SK-N-SH treated with all-trans-retinoic acid at 6 μM for 48 hours (cell line): ENCODE measurements around the gene ACBD6.

Source experiments
- ATAC-seq: fragments of 200-7000 bp; cut with Tn5 transposase; 3 replicates; pipeline ENCODE4 v1.9.1; 2020; ENCODE audit warnings: mild to moderate bottlenecking, moderate library complexity
- ARNTL ChIP-seq: fragments of 450-650 bp; formaldehyde crosslinking; IDR thresholded peaks from 2 replicates; pipeline ENCODE4 v1.5.0; 2020; ENCODE audit warnings: low read depth, mild to moderate bottlenecking, moderate library complexity, borderline replicate concordance
- BACH2 ChIP-seq: fragments of 250-450 bp; sonication (Bioruptor Pico); IDR thresholded peaks from 2 replicates; pipeline ENCODE4 v1.9.0; 2021; ENCODE audit warnings: mild to moderate bottlenecking, borderline replicate concordance
- CREB5 ChIP-seq: fragments of 250-450 bp; sonication (Bioruptor Pico); IDR thresholded peaks from 2 replicates; pipeline ENCODE4 v1.5.1; 2020; ENCODE audit warnings: low read depth, mild to moderate bottlenecking, moderate library complexity
- ESRRG ChIP-seq: fragments of 250-450 bp; sonication (Bioruptor Pico); IDR thresholded peaks from 2 replicates; pipeline ENCODE4 v1.6.1; 2021; ENCODE audit warnings: mild to moderate bottlenecking
- GLIS3 ChIP-seq: fragments of 250-450 bp; sonication (Bioruptor Pico); IDR thresholded peaks from 2 replicates; pipeline ENCODE4 v1.5.0; 2020; ENCODE audit warnings: mild to moderate bottlenecking, moderate library complexity
- ISL1 ChIP-seq: fragments of 250-450 bp; sonication (Bioruptor Pico); IDR thresholded peaks from 2 replicates; pipeline ENCODE4 v2.1.2; 2022; ENCODE audit warnings: mild to moderate bottlenecking, moderate library complexity
- OSR1 ChIP-seq: fragments of 250-450 bp; sonication (Bioruptor Pico); IDR thresholded peaks from 2 replicates; pipeline ENCODE4 v1.8.0; 2022; ENCODE audit warnings: moderate library complexity, mild to moderate bottlenecking, inconsistent platforms
- POU6F1 ChIP-seq: fragments of 250-450 bp; sonication (Bioruptor Pico); IDR thresholded peaks from 2 replicates; pipeline ENCODE4 v1.8.0; 2021; ENCODE audit warnings: low read depth, mild to moderate bottlenecking, moderate library complexity, borderline replicate concordance
- PPARA ChIP-seq: fragments of 250-450 bp; sonication (Bioruptor Pico); IDR thresholded peaks from 2 replicates; pipeline ENCODE4 v1.5.0; 2020; ENCODE audit warnings: mild to moderate bottlenecking, borderline replicate concordance
- RARB ChIP-seq: fragments of 250-450 bp; sonication (Bioruptor Pico); IDR thresholded peaks from 2 replicates; pipeline ENCODE4 v1.8.0; 2021; ENCODE audit warnings: mild to moderate bottlenecking, moderate library complexity
- SNAI2 ChIP-seq: fragments of 250-450 bp; sonication (Bioruptor Pico); IDR thresholded peaks from 2 replicates; pipeline ENCODE4 v1.5.0; 2020; ENCODE audit warnings: mild to moderate bottlenecking, moderate library complexity
- TOX ChIP-seq: fragments of 250-450 bp; sonication (Bioruptor Pico); IDR thresholded peaks from 2 replicates; pipeline ENCODE4 v1.8.0; 2021; ENCODE audit warnings: mild to moderate bottlenecking, moderate library complexity, borderline replicate concordance
- ZC3H10 ChIP-seq: fragments of 250-450 bp; sonication (Bioruptor Pico); IDR thresholded peaks from 2 replicates; pipeline ENCODE4 v1.5.1; 2021; ENCODE audit warnings: mild to moderate bottlenecking, moderate library complexity
- ZFP3 ChIP-seq: fragments of 250-450 bp; sonication (Bioruptor Pico); IDR thresholded peaks from 2 replicates; pipeline ENCODE4 v1.5.0; 2020; ENCODE audit warnings: mild to moderate bottlenecking, moderate library complexity
- ZFP30 ChIP-seq: fragments of 450-650 bp; formaldehyde crosslinking; IDR thresholded peaks from 2 replicates; pipeline ENCODE4 v1.5.0; 2022; ENCODE audit warnings: mild to moderate bottlenecking, moderate library complexity
- ZNF70 ChIP-seq: fragments of 450-650 bp; formaldehyde crosslinking; IDR thresholded peaks from 2 replicates; pipeline ENCODE4 v1.5.0; 2020; ENCODE audit warnings: mild to moderate bottlenecking, moderate library complexity
- ZNF8 ChIP-seq: fragments of 450-650 bp; formaldehyde crosslinking; IDR thresholded peaks from 2 replicates; pipeline ENCODE4 v1.5.0; 2020; ENCODE audit warnings: mild to moderate bottlenecking, moderate library complexity
- TF ChIP-seq, protein P1 (sequence below): fragments of 250-450 bp; sonication (Bioruptor Pico); IDR thresholded peaks from 2 replicates; pipeline ENCODE4 v1.5.1; 2021; ENCODE audit warnings: mild to moderate bottlenecking, moderate library complexity
- TF ChIP-seq, protein P2 (sequence below): fragments of 250-450 bp; sonication (Bioruptor Pico); IDR thresholded peaks from 2 replicates; pipeline ENCODE4 v1.5.0; 2020; ENCODE audit warnings: mild to moderate bottlenecking, moderate library complexity

The ACBD6 gene

GRCh38 chr1:180525715-180526039 is 23.3 kb upstream of the ACBD6 start:
- TF ChIP-seq, protein P1, sequence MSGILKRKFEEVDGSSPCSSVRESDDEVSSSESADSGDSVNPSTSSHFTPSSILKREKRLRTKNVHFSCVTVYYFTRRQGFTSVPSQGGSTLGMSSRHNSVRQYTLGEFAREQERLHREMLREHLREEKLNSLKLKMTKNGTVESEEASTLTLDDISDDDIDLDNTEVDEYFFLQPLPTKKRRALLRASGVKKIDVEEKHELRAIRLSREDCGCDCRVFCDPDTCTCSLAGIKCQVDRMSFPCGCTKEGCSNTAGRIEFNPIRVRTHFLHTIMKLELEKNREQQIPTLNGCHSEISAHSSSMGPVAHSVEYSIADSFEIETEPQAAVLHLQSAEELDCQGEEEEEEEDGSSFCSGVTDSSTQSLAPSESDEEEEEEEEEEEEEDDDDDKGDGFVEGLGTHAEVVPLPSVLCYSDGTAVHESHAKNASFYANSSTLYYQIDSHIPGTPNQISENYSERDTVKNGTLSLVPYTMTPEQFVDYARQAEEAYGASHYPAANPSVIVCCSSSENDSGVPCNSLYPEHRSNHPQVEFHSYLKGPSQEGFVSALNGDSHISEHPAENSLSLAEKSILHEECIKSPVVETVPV, result no peak
- TF ChIP-seq TOX, result no peak
- no peak for TF ChIP-seq GLIS3
- TF ChIP-seq ZNF70 (CRISPR knock-in tag), result no peak
- no peak for TF ChIP-seq ZFP3 (CRISPR knock-in tag)
- TF ChIP-seq, protein P2, sequence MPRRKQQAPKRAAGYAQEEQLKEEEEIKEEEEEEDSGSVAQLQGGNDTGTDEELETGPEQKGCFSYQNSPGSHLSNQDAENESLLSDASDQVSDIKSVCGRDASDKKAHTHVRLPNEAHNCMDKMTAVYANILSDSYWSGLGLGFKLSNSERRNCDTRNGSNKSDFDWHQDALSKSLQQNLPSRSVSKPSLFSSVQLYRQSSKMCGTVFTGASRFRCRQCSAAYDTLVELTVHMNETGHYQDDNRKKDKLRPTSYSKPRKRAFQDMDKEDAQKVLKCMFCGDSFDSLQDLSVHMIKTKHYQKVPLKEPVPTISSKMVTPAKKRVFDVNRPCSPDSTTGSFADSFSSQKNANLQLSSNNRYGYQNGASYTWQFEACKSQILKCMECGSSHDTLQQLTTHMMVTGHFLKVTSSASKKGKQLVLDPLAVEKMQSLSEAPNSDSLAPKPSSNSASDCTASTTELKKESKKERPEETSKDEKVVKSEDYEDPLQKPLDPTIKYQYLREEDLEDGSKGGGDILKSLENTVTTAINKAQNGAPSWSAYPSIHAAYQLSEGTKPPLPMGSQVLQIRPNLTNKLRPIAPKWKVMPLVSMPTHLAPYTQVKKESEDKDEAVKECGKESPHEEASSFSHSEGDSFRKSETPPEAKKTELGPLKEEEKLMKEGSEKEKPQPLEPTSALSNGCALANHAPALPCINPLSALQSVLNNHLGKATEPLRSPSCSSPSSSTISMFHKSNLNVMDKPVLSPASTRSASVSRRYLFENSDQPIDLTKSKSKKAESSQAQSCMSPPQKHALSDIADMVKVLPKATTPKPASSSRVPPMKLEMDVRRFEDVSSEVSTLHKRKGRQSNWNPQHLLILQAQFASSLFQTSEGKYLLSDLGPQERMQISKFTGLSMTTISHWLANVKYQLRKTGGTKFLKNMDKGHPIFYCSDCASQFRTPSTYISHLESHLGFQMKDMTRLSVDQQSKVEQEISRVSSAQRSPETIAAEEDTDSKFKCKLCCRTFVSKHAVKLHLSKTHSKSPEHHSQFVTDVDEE (CRISPR knock-in tag), result no peak
- no peak for TF ChIP-seq ARNTL
- no peak for TF ChIP-seq ISL1 (CRISPR knock-in tag)
- no peak for TF ChIP-seq POU6F1 (CRISPR knock-in tag)
- TF ChIP-seq BACH2 (CRISPR knock-in tag), result no peak
- TF ChIP-seq ZFP30 (CRISPR knock-in tag), result no peak
- TF ChIP-seq CREB5, result no peak
- no peak for TF ChIP-seq ZC3H10 (CRISPR knock-in tag)
- no peak for TF ChIP-seq ZNF8 (CRISPR knock-in tag)
- TF ChIP-seq PPARA (CRISPR knock-in tag), result no peak
- no peak for TF ChIP-seq RARB (CRISPR knock-in tag)
- TF ChIP-seq SNAI2 (CRISPR knock-in tag), result no peak
- peak; percentile 92 for ATAC-seq

DNA sequence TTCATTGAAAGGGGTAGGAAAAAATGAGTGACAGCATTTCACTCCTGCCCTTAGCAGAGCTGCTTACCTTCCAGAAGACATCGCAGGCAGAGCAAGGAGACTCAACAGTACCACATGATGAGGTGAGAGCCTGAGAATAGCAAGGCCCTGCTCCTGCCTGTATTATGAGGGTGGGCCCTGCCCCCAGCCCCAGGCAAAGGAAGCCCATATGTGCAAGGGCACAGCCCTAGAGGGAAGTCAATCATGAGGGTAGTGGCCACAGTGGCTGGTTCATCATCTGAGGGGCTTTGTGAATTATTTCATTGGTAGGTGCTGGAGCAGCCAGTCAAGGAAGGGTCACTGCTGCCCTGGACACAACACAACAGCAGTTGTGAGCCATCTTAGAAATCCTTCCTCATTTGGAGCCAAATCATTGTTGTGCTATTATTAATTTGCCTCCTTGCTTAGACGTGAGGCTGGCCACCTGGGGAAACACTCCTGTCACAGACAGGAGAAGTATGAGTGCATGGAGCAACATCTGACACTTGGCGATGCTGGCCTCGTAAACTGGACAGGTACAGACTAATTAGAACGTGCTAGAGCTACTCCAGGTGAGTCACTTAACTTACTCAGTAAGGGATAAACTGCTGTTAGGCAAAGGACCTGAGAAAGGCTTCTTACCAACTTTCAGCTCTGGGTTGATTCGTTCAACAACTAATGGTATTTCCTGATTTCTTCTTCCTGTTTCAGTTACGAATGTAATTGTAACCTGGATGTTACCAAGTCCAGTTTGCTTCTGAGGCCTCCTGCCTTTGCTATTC is 22.7 kb upstream of the ACBD6 start:
- TF ChIP-seq POU6F1 (CRISPR knock-in tag) (no peak), CREB5 (no peak), ARNTL (no peak), ZFP3 (CRISPR knock-in tag) (no peak), ESRRG (CRISPR knock-in tag) (no peak), TOX (no peak), ISL1 (CRISPR knock-in tag) (no peak), ZC3H10 (CRISPR knock-in tag) (no peak), OSR1 (CRISPR knock-in tag) (no peak), ZNF70 (CRISPR knock-in tag) (no peak)
- TF ChIP-seq, protein P2 (CRISPR knock-in tag), result no peak
- TF ChIP-seq, protein P1, result no peak
- no peak; the same call in 2 of the 3 replicates for ATAC-seq
